Stimulated activated CD4-positive, alpha-beta T cell treated with anti-CD3 and anti-CD28 coated beads, Interleukin-1b, Interleukin-23, amount 100 ng/mL, for 48 hours (primary cell): ENCODE measurements around the gene TMEM11.
"Not testable (repeated sequence)": the region's sequence is repeated elsewhere in the genome, so short reads cannot be mapped to it uniquely, and the experiment has no call there.

Source experiments
- DNase-seq: peaks from one replicate; pipeline ENCODE4 v3.0.0-alpha.2; 2020

The TMEM11 gene

GRCh38 chr17:21210411-21211076 lies 3.4 kb downstream of the TMEM11 start:
- DNase-seq, result no peak

- DNase-seq, result no peak
Measured at GRCh38 chr17:21209511-21210175, 4.3 kb downstream of the TMEM11 start.

GRCh38 chr17:21208352-21208751 lies 5.6 kb downstream of the TMEM11 start:
- no peak for DNase-seq

GRCh38 chr17:21204935-21205334 lies 9.0 kb downstream of the TMEM11 start:
- no peak for DNase-seq

GRCh38 chr17:21202512-21202911 lies 11.4 kb downstream of the TMEM11 start:
- no peak for DNase-seq

- no peak for DNase-seq
Measured at GRCh38 chr17:21201874-21202273, 12.1 kb downstream of the TMEM11 start.

GRCh38 chr17:21201298-21201595 lies 12.7 kb downstream of the TMEM11 start:
- no peak for DNase-seq

- DNase-seq, result no peak
Measured at GRCh38 chr17:21200590-21201297, 13.2 kb downstream of the TMEM11 start.

GRCh38 chr17:21199856-21200255 lies 14.1 kb downstream of the TMEM11 start:
- no peak for DNase-seq

GRCh38 chr17:21199311-21199710 lies 14.7 kb downstream of the TMEM11 start:
- DNase-seq, result no peak

- DNase-seq, result no peak
Measured at GRCh38 chr17:21198411-21198810, 15.6 kb downstream of the TMEM11 start.

- no peak for DNase-seq
Measured at GRCh38 chr17:21196126-21196525, 17.8 kb downstream of the TMEM11 start.

- DNase-seq, result no peak
Measured at GRCh38 chr17:21194703-21195102, 19.3 kb downstream of the TMEM11 start.

GRCh38 chr17:21194226-21194625 lies 19.7 kb downstream of the TMEM11 start:
- no peak for DNase-seq

GRCh38 chr17:21193031-21193430 lies 20.9 kb downstream of the TMEM11 start:
- no peak for DNase-seq

- DNase-seq, result not testable (repeated sequence)
Measured at GRCh38 chr17:21192414-21192813, 21.5 kb downstream of the TMEM11 start.

- no peak for DNase-seq
Measured at GRCh38 chr17:21191698-21192097, 22.3 kb downstream of the TMEM11 start.

GRCh38 chr17:21190078-21190477 lies 23.9 kb downstream of the TMEM11 start:
- DNase-seq, result no peak

- DNase-seq, result no peak
Measured at GRCh38 chr17:21189361-21189760, 24.6 kb downstream of the TMEM11 start.

GRCh38 chr17:21186399-21187187 lies 27.4 kb downstream of the TMEM11 start:
- no peak for DNase-seq

GRCh38 chr17:21185061-21185460 lies 28.9 kb downstream of the TMEM11 start:
- DNase-seq, result no peak

- DNase-seq, result no peak
Measured at GRCh38 chr17:21184570-21184969, 29.4 kb downstream of the TMEM11 start.

GRCh38 chr17:21183468-21183867 lies 30.5 kb downstream of the TMEM11 start:
- no peak for DNase-seq
